CD1c-positive myeloid dendritic cell (primary cell): ENCODE results near the gene GRM1.

ENCODE experiments used
- DNase-seq: peaks from one replicate; pipeline ENCODE4 v3.0.0-alpha.2; 2016; ENCODE audit errors: extremely low spot score

GRM1 gene

GRCh38 chr6:146364816-146365594 lies 336.1 kb downstream of the GRM1 start:
- no peak for DNase-seq

- no peak for DNase-seq
Measured at GRCh38 chr6:146367061-146367460, 338.2 kb downstream of the GRM1 start.

- no peak for DNase-seq
Measured at GRCh38 chr6:146369866-146370265, 341.0 kb downstream of the GRM1 start.

- no peak for DNase-seq
Measured at GRCh38 chr6:146381486-146381885, 352.6 kb downstream of the GRM1 start.

- DNase-seq, result no peak
Measured at GRCh38 chr6:146388736-146389364, 360.0 kb downstream of the GRM1 start.

GRCh38 chr6:146389740-146390139 lies 360.9 kb downstream of the GRM1 start:
- DNase-seq, result no peak

GRCh38 chr6:146397638-146398037 lies 368.8 kb downstream of the GRM1 start:
- DNase-seq, result no peak

GRCh38 chr6:146402476-146402875 lies 373.6 kb downstream of the GRM1 start:
- no peak for DNase-seq

GRCh38 chr6:146408583-146408982 lies 379.7 kb downstream of the GRM1 start:
- DNase-seq, result no peak

GRCh38 chr6:146410851-146411595 lies 382.2 kb downstream of the GRM1 start:
- DNase-seq, result no peak

GRCh38 chr6:146419576-146419975 lies 390.7 kb downstream of the GRM1 start:
- DNase-seq, result no peak

GRCh38 chr6:146420255-146420654 lies 391.4 kb downstream of the GRM1 start:
- DNase-seq, result no peak

GRCh38 chr6:146422789-146423375 lies 394.0 kb downstream of the GRM1 start:
- DNase-seq, result no peak

- DNase-seq, result no peak
Measured at GRCh38 chr6:146423452-146423851, 394.6 kb downstream of the GRM1 start.

- no peak for DNase-seq
Measured at GRCh38 chr6:146426516-146426915, 397.7 kb downstream of the GRM1 start.

- DNase-seq, result no peak
Measured at GRCh38 chr6:146429831-146430230, 401.0 kb downstream of the GRM1 start.

GRCh38 chr6:146433881-146434731 lies 405.2 kb downstream of the GRM1 start:
- DNase-seq, result no peak

- DNase-seq, result no peak
Measured at GRCh38 chr6:146434732-146435390, 406.0 kb downstream of the GRM1 start.

- no peak for DNase-seq
Measured at GRCh38 chr6:146441907-146442306, 413.0 kb downstream of the GRM1 start.

GRCh38 chr6:146444189-146444588 lies 415.3 kb downstream of the GRM1 start:
- DNase-seq, result no peak

- DNase-seq, result no peak
Measured at GRCh38 chr6:146445233-146445632, 416.4 kb downstream of the GRM1 start.
